WTC11 (cell line): ENCODE measurements around the gene NUDT14. TPM values are rescaled to one million over a fixed set of nuclear protein-coding genes. Genes with fewer than 3 reads are reported as not detected.

ENCODE experiments used
- NFE2L1 ChIP-seq: sonication (generic); formaldehyde crosslinking; IDR thresholded peaks from 2 replicates; pipeline ENCODE4 v1.8.1; 2023; ENCODE audit warnings: missing genetic modification reagents
- OVOL2 ChIP-seq: fragments of 250-450 bp; sonication (Bioruptor Pico); IDR thresholded peaks from 2 replicates; pipeline ENCODE4 v1.9.0; 2021; ENCODE audit warnings: mild to moderate bottlenecking, borderline replicate concordance
- ZNF232 ChIP-seq: sonication (generic); formaldehyde crosslinking; IDR thresholded peaks from 2 replicates; pipeline ENCODE4 v1.8.0; 2022; ENCODE audit warnings: mild to moderate bottlenecking, missing genetic modification reagents
- ZNF396 ChIP-seq: fragments of 250-450 bp; sonication (Bioruptor Pico); IDR thresholded peaks from 2 replicates; pipeline ENCODE4 v1.8.0; 2021; ENCODE audit warnings: mild to moderate bottlenecking, moderate library complexity, borderline replicate concordance
- total RNA-seq: library from RNA; stranded (reverse); gene quantifications from 3 replicates; pipeline ENCODE4 v1.2.3, GENCODE V29; 2021
- TF ChIP-seq, protein P1 (sequence below): sonication (generic); formaldehyde crosslinking; IDR thresholded peaks from 2 replicates; pipeline ENCODE4 v1.8.1; 2023; ENCODE audit warnings: mild to moderate bottlenecking, moderate library complexity, missing genetic modification reagents
- TF ChIP-seq, protein P2 (sequence below): sonication (generic); formaldehyde crosslinking; IDR thresholded peaks from 2 replicates; pipeline ENCODE4 v1.8.0; 2022; ENCODE audit warnings: missing genetic modification reagents
- TF ChIP-seq, protein P3 (sequence below): fragments of 250-450 bp; sonication (Bioruptor Pico); IDR thresholded peaks from 2 replicates; pipeline ENCODE4 v2.1.2; 2022; ENCODE audit warnings: mild to moderate bottlenecking, moderate library complexity
- TF ChIP-seq, protein P4 (sequence below): fragments of 250-450 bp; sonication (Bioruptor Pico); IDR thresholded peaks from 2 replicates; pipeline ENCODE4 v1.9.0; 2021; ENCODE audit warnings: mild to moderate bottlenecking, borderline replicate concordance
- TF ChIP-seq, protein P5 (sequence below): sonication (generic); formaldehyde crosslinking; conservative IDR thresholded peaks from 2 replicates; pipeline ENCODE4 v1.8.1; 2023; ENCODE audit warnings: mild to moderate bottlenecking, low read depth, missing genetic modification reagents, moderate library complexity
- TF ChIP-seq, protein P6 (sequence below): sonication (generic); formaldehyde crosslinking; conservative IDR thresholded peaks from 2 replicates; pipeline ENCODE4 v1.8.1; 2022; ENCODE audit warnings: mild to moderate bottlenecking, missing genetic modification reagents

Gene NUDT14
- total RNA-seq, 1 experiment from 2014 or later, result 35.4 TPM

DNA sequence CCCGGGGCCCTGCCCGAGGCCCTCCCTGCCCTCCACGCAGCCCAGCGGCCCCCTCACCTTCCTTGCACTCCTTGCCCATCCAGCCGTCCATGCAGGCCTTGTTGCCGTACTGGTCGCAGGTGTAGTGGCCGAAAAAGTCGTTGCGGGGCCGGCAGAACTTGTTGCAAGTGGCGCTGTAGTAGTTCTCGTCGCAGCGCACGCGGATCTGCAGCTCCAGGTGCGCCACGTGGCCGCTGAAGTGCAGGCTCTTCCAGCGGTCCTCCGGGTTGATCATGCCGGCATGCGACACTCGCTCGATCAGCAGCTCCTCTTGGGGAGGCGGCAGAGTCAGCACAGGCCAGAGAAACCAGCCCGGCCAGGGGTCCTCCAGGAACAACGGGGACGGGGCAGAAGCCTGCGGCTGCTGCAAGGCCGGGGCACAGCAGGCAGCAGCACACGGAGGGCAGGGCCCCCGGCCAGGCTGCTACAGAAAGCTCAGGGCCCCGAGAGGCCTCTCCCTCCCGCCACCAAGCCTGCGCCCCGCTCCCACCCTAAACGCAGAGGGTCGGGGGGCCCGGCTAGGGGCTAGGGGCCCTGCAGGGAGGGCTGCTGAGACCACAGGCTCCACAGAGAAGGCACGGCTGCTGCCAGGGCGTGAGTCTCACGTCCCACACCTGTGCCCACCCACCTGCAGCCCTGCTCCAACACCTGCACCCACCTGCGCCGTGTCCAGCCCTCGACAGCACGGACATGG, 25.3 kb downstream of the NUDT14 start (continued):
- TF ChIP-seq, protein P1, sequence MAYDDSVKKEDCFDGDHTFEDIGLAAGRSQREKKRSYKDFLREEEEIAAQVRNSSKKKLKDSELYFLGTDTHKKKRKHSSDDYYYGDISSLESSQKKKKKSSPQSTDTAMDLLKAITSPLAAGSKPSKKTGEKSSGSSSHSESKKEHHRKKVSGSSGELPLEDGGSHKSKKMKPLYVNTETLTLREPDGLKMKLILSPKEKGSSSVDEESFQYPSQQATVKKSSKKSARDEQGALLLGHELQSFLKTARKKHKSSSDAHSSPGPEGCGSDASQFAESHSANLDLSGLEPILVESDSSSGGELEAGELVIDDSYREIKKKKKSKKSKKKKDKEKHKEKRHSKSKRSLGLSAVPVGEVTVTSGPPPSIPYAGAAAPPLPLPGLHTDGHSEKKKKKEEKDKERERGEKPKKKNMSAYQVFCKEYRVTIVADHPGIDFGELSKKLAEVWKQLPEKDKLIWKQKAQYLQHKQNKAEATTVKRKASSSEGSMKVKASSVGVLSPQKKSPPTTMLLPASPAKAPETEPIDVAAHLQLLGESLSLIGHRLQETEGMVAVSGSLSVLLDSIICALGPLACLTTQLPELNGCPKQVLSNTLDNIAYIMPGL, result no peak
- TF ChIP-seq, protein P2, sequence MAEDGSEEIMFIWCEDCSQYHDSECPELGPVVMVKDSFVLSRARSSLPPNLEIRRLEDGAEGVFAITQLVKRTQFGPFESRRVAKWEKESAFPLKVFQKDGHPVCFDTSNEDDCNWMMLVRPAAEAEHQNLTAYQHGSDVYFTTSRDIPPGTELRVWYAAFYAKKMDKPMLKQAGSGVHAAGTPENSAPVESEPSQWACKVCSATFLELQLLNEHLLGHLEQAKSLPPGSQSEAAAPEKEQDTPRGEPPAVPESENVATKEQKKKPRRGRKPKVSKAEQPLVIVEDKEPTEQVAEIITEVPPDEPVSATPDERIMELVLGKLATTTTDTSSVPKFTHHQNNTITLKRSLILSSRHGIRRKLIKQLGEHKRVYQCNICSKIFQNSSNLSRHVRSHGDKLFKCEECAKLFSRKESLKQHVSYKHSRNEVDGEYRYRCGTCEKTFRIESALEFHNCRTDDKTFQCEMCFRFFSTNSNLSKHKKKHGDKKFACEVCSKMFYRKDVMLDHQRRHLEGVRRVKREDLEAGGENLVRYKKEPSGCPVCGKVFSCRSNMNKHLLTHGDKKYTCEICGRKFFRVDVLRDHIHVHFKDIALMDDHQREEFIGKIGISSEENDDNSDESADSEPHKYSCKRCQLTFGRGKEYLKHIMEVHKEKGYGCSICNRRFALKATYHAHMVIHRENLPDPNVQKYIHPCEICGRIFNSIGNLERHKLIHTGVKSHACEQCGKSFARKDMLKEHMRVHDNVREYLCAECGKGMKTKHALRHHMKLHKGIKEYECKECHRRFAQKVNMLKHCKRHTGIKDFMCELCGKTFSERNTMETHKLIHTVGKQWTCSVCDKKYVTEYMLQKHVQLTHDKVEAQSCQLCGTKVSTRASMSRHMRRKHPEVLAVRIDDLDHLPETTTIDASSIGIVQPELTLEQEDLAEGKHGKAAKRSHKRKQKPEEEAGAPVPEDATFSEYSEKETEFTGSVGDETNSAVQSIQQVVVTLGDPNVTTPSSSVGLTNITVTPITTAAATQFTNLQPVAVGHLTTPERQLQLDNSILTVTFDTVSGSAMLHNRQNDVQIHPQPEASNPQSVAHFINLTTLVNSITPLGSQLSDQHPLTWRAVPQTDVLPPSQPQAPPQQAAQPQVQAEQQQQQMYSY (CRISPR knock-in tag), result no peak
- TF ChIP-seq ZNF232 (CRISPR knock-in tag) (no peak), OVOL2 (CRISPR knock-in tag) (no peak), NFE2L1 (CRISPR knock-in tag) (no peak), ZNF396 (CRISPR knock-in tag) (no peak)
- TF ChIP-seq, protein P3, sequence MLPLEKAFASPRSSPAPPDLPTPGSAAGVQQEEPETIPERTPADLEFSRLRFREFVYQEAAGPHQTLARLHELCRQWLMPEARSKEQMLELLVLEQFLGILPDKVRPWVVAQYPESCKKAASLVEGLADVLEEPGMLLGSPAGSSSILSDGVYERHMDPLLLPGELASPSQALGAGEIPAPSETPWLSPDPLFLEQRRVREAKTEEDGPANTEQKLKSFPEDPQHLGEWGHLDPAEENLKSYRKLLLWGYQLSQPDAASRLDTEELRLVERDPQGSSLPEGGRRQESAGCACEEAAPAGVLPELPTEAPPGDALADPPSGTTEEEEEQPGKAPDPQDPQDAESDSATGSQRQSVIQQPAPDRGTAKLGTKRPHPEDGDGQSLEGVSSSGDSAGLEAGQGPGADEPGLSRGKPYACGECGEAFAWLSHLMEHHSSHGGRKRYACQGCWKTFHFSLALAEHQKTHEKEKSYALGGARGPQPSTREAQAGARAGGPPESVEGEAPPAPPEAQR (CRISPR knock-in tag), result no peak
- TF ChIP-seq, protein P4, sequence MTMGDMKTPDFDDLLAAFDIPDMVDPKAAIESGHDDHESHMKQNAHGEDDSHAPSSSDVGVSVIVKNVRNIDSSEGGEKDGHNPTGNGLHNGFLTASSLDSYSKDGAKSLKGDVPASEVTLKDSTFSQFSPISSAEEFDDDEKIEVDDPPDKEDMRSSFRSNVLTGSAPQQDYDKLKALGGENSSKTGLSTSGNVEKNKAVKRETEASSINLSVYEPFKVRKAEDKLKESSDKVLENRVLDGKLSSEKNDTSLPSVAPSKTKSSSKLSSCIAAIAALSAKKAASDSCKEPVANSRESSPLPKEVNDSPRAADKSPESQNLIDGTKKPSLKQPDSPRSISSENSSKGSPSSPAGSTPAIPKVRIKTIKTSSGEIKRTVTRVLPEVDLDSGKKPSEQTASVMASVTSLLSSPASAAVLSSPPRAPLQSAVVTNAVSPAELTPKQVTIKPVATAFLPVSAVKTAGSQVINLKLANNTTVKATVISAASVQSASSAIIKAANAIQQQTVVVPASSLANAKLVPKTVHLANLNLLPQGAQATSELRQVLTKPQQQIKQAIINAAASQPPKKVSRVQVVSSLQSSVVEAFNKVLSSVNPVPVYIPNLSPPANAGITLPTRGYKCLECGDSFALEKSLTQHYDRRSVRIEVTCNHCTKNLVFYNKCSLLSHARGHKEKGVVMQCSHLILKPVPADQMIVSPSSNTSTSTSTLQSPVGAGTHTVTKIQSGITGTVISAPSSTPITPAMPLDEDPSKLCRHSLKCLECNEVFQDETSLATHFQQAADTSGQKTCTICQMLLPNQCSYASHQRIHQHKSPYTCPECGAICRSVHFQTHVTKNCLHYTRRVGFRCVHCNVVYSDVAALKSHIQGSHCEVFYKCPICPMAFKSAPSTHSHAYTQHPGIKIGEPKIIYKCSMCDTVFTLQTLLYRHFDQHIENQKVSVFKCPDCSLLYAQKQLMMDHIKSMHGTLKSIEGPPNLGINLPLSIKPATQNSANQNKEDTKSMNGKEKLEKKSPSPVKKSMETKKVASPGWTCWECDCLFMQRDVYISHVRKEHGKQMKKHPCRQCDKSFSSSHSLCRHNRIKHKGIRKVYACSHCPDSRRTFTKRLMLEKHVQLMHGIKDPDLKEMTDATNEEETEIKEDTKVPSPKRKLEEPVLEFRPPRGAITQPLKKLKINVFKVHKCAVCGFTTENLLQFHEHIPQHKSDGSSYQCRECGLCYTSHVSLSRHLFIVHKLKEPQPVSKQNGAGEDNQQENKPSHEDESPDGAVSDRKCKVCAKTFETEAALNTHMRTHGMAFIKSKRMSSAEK, result no peak
- TF ChIP-seq, protein P5, sequence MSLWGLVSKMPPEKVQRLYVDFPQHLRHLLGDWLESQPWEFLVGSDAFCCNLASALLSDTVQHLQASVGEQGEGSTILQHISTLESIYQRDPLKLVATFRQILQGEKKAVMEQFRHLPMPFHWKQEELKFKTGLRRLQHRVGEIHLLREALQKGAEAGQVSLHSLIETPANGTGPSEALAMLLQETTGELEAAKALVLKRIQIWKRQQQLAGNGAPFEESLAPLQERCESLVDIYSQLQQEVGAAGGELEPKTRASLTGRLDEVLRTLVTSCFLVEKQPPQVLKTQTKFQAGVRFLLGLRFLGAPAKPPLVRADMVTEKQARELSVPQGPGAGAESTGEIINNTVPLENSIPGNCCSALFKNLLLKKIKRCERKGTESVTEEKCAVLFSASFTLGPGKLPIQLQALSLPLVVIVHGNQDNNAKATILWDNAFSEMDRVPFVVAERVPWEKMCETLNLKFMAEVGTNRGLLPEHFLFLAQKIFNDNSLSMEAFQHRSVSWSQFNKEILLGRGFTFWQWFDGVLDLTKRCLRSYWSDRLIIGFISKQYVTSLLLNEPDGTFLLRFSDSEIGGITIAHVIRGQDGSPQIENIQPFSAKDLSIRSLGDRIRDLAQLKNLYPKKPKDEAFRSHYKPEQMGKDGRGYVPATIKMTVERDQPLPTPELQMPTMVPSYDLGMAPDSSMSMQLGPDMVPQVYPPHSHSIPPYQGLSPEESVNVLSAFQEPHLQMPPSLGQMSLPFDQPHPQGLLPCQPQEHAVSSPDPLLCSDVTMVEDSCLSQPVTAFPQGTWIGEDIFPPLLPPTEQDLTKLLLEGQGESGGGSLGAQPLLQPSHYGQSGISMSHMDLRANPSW (CRISPR knock-in tag), result no peak
- TF ChIP-seq, protein P6, sequence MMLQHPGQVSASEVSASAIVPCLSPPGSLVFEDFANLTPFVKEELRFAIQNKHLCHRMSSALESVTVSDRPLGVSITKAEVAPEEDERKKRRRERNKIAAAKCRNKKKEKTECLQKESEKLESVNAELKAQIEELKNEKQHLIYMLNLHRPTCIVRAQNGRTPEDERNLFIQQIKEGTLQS, result no peak
